Glomerular endothelial cell (primary cell): ENCODE results near the gene FBXL4. TPM values are rescaled to one million over a fixed set of nuclear protein-coding genes. Genes with fewer than 3 reads are reported as not detected.

ENCODE experiments used
- DNase-seq: peaks from one replicate; pipeline ENCODE4 v3.0.0-alpha.2; 2011; ENCODE audit warnings: low read depth, low spot score; ENCODE audit errors: extremely low read depth
- total RNA-seq: library from RNA; depleted of rRNA; stranded (reverse); fragments of >200 nt; gene quantifications from 2 replicates; pipeline ENCODE4 v1.2.3, GENCODE V29; 2015

The FBXL4 gene
- 9.1 and 11.2 TPM in 2 replicates for total RNA-seq

GRCh38 chr6:98947411-98948292 lies at the start of gene FBXL4:
TSS of gene FBXL4 (minus strand) at chr6:98947946. CDS start at chr6:98926988, 20,958 bp downstream.
- DNase-seq, result no peak

GRCh38 chr6:98995116-98995515 lies 47.4 kb upstream of the FBXL4 start:
- no peak for DNase-seq

GRCh38 chr6:98992535-98992934 lies 44.8 kb upstream of the FBXL4 start:
- no peak for DNase-seq

GRCh38 chr6:98986071-98986615 lies 38.4 kb upstream of the FBXL4 start:
- DNase-seq, result no peak

DNA sequence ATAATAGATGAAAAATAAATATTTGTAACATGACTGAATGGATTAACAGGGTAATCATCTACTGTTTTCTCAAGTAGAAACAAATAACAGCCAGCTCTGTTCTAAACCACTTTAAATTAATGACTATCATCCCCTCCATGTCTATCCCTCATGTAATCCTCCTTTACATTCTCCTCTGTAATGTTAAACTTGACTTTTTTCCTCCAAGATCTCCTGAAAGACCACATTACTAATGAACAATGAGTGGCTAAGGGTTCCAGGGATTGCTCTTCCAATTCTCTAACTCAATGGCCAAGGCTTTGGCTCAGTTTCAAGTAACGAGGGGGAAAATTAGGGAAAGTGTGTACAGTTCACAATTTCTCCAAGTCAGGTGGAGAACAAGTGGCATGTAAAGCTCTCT lies 37.6 kb upstream of the FBXL4 start:
- no peak for DNase-seq

- DNase-seq, result no peak
Observed at GRCh38 chr6:98984121-98984520, 36.4 kb upstream of the FBXL4 start.

GRCh38 chr6:98981473-98981872 lies 33.7 kb upstream of the FBXL4 start:
- DNase-seq, result no peak

DNA sequence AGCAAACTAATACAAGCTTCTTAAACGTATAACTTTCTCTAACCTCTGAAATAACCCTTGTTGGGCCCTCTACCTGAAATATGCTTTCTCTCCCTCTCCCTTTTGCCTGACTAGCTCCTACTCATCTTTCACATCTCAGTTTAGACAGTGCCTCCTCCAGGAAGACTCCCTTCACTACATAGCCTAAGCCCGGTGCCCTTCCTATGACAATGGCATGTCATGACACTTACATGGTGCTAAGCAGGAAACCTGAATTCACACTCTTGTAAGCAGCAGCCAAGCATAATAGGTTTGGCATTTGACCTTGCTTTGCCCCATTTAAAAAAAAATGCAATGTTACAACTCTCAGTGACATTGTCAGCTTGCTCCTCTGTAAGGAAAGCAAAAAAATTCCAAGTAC lies 33.1 kb upstream of the FBXL4 start:
- no peak for DNase-seq

DNA sequence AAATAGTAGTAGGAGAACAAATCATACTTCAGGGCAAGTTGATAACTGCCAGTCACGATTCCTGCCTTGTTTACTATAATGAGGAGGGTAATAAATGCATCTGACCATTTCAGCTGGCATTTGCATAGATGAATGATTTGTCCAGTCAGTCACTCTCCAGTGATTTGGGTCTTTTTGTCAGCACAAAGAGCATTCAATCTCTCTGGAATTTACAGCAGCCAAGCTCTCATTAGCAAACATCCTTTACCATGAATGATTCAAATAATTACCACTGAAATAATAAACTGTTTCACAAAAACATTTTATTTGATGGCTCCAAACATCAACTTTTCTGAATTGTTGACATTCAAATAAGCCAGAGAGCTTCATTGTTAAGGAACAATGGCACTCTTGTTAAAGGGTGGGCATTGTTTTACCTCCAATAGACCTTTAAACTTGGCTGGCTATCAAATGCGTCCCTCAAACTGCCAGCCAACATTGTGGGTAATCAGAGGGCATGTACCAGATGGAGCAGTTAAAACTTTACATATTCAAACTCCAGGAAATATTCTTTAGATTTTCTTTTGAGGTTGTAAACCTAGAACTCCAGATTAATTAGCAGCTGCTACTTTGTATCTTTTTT lies 30.0 kb upstream of the FBXL4 start:
- no peak for DNase-seq

DNA sequence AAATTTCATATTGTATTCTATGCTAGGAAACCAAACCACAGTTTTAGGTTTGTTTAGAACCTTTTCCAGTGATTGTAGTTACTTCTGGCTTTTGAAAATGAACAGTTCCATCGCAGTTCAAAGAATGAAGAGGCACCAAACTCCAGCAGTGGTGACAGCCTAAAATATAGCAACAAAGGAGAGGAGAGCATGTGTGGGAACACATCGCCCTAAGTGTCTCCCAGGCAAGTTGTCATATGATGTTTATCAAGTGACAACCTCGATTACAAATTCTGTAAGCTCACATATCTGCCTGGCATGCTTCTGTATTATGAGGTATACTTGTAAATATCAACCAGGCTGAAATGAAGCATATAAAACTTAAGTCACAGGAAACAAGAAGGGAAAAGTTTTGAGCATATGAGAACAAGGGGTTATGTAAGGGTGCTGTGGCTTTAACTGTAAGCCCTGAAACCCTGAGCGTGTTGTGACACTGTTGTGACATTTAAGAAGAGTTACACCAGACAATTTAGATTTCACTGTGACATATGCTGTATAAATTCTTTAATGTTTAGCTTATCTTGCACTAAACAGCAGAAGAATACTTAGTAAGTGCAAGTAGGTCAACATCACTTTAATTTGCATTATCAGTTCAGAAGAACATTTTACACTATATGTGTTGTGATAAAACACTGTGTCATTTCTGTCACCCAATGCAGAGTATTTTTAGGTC lies 29.1 kb upstream of the FBXL4 start:
- no peak for DNase-seq

DNA sequence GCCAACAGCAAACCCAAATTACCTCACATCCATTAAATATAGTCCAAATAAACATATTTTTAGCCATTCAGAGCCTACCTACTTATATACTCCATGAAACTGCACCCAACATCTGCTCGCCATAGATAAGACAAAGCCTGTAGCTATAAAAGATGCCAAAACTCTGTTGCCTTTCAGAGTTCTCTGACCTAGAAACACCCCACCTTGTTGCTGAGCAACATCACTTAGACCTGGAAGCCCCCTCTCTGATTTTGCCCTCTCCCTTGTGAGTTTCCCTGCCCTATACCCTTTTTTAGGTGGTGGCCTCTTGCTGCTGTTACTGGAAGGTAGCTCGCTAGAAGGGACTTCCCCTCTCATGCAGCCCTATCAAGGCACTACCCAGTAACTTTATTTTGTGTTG lies 27.7 kb upstream of the FBXL4 start:
- no peak for DNase-seq

- DNase-seq, result no peak
Observed at GRCh38 chr6:98974309-98974708, 26.6 kb upstream of the FBXL4 start.

- DNase-seq, result no peak
Observed at GRCh38 chr6:98973571-98973970, 25.8 kb upstream of the FBXL4 start.

GRCh38 chr6:98971303-98971702 lies 23.6 kb upstream of the FBXL4 start:
- DNase-seq, result no peak

- DNase-seq, result no peak
Observed at GRCh38 chr6:98970469-98970868, 22.7 kb upstream of the FBXL4 start.

DNA sequence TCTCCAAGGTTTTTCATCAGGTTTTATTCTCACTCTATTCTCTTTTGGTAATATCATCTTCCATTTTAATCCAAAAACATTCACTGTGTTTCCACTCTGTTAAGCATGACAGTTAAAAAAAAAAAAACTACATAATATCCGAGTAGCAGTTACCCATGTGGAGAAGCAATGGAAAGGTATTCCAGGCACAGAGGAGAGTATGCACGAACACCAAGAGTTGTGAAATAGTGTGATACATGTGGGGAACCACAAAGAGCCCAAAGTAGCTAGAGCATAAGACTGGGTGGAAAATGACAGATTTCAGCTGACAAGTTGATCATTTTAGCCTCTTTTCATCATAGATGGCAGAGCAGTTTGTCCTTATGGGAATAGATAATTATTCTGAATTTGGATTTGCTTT lies 19.9 kb upstream of the FBXL4 start:
- DNase-seq, result no peak

DNA sequence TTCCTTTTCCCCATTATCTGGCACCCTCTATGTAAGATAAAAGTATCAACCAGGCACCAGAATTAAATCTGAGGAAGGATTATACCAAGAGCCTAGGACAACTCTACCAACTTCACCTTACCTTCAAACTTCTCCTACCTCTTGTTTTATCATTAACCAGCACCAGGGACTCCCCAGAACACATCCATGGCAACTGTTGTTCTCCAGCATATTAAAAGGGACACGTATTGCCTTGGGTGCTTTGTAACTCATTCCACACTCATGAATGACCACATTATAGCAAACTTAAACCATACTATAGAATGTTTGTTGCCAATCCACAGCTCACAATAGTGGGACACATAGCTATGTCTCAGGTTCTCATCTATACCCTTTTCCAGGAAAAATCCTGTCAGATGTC lies 11.9 kb upstream of the FBXL4 start:
- no peak for DNase-seq

DNA sequence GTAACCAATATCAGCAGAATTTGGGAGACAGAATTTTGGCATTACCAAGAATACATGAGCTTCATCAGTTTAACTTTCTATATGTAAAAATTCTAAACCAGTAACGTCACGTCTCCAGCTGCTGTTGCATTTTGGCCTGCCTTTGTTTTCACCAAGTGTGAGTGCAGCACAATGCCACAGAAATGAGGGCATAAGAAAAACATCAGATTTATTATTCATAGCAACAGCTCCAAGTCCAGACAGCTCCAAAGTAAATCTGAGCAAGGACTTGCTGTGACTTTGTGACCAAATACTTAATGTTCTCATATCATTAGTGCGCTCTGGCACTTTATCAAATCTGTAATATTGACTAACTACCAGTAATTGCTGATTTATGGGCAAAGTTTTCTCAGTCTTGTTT lies 11.0 kb upstream of the FBXL4 start:
- no peak for DNase-seq

DNA sequence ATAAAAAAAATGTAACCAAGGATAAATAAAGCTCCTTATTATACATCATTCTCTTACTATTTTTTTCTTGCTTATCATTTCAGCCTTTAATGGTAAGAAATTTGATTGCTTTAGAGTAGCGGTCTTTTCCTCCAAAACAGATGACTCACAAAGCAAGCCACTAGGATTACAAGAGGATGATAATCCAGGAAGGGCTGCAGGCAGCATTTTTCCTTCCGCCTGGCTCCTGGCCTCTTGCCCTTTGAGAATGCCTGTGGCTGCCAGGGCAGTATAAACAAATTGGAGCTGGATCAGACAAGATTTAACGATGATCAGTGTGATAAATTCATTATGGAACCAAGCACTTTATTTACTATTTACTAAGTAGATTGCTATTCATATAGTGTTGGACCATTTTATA lies 9.7 kb upstream of the FBXL4 start:
- DNase-seq, result peak; percentile 73

- DNase-seq, result no peak
Observed at GRCh38 chr6:98949589-98949988, 1.8 kb upstream of the FBXL4 start.

DNA sequence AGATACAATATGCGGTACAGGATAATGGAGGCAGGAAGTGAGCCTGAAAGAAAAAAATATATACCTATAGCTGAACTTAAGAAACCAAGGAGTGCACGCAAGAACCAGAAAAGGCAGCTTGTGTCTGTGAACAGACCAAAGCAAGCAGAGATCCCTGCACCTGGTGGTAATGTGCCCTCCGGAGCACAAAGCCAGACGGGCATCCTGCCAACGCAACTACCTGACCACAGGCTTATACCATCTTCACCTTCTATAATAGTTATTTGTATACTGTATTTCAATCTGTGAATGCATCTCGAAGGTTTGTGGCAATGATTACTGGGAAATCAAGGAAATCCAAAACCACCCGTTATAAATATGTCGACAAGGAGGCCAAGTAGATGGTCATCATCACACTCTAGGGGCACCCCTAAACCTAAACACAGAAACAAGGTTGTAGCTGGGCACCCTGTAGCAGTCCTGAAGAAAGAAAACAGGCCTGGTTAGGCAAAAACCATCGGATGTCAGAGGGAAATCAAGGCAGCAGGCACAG lies 801 bp downstream of the FBXL4 start:
- DNase-seq, result no peak
